GM18873 (cell line): Measurements from ENCODE around the gene CTPS1.

Experiments used
- ATAC-seq: cut with Tn5 transposase; IDR thresholded peaks from one replicate; pipeline ENCODE4 v1.9.1; 2021; ENCODE audit warnings: mild to moderate bottlenecking, moderate library complexity, moderate number of reproducible peaks; ENCODE audit not compliant: unreplicated experiment, low FRiP score

Gene CTPS1

DNA sequence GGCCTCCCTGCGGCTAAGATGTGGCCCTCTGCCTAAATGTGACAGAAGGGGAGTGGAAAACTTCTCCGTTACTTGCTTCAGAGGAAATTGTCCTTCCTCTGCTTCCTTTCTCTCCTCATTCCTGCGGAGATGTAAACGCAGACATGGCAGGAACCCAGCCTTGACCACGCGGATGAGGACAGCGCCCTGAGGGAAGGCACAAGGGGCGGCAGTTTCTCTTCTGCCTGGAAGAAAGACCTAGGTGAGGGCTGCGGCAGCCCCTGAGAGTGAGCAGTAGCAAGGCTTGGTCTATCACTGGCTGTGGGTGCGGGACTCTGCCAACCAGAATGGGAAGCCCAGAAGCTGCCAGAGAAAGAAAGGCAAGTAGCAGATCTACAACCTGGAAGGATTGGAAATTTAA is 14.0 kb upstream of the CTPS1 start:
- ATAC-seq, result no peak

DNA sequence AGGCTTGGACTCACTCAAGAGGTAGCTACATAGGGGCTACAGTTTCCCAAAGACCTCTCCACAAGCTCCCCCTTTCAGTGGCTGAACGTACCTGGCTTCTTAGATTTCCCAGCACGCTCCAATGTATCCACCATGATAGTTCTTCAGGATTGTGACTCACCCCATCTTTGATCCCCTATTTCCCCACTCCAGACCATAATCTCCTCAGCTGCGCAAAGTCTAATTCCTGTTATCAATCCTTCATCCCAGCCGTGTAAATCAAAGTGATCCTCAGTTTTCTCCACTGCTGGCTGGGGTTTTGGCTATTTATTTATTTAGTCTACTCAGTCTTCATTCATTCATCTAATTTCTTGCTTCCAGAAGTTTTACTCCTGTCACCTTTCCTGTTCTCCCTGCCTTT is 13.1 kb upstream of the CTPS1 start:
- no peak for ATAC-seq

DNA sequence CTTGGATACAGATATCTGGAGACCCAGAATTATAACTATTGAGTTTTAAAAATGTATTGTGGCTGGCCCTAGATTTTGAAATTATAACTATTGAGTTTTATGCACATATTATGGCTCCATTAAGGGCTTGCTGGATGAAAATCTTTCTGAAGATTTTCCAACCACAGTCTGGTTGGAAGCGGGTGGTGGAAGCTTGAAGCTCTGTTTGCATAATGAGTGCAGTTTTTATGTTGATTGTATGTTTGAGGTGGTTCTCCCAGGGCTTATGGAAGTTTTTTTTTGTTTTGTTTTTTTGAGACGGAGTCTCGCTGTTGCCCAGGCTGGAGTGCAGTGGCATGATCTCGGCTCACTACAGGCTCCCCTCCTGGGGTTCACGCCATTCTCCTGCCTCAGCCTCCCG is 10.1 kb upstream of the CTPS1 start:
- ATAC-seq, result no peak

DNA sequence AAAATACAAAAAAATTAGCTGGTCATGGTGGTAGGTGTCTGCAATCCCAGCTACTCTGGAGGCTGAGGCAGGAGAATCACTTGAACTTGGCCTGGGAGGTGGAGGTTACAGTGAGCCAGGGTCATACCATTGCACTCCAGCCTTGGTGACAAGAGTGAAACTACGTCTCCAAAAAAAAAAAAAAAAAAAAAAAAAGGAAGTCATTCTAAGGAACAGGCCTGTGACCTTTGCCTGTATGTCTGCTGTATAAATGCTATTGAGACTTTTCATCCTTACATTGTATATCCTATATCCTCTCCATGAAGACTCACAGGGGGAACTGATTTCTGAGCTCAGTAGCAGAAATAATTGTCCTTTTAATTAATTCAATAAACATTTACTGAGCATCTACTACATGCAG is 7.5 kb upstream of the CTPS1 start:
- no peak for ATAC-seq

DNA sequence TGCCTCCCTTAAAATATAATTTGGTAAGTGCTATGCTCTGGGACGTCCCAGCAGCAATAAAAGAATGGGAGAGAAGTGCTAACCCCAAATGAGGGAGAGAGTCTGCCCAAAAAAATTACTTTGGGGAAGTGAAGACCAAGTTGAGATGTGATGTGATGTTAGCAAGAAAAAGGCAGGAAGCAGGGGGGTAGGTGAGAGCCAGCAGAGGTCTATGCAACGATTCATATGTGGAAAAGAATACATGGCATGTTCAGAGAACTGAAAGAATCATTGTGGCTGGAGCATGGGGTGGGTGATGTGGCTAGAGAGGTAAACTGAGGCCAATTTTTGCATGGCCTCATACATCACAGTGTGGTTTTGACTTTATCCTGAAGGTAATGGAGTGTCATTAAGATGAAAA is 5.6 kb upstream of the CTPS1 start:
- no peak for ATAC-seq

DNA sequence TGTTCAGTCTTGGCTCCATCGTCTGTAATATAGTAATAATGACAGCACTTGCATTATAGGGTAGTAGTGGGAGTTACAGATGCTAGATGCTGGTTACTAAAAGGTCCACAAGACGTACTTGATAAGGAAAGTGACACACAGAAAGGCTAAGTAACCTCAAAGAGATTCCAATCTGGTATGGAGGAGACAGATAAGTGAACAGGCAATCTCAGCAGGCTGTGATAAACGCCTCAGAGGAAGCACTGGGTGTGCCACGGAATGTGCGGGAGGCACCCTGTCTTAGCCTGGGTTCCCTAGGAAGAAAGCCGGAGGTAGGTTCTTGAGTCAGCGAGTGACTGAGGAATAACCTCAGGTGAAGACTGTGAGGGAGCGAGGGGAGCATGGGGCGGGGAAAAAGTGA is 4.6 kb upstream of the CTPS1 start:
- no peak for ATAC-seq

DNA sequence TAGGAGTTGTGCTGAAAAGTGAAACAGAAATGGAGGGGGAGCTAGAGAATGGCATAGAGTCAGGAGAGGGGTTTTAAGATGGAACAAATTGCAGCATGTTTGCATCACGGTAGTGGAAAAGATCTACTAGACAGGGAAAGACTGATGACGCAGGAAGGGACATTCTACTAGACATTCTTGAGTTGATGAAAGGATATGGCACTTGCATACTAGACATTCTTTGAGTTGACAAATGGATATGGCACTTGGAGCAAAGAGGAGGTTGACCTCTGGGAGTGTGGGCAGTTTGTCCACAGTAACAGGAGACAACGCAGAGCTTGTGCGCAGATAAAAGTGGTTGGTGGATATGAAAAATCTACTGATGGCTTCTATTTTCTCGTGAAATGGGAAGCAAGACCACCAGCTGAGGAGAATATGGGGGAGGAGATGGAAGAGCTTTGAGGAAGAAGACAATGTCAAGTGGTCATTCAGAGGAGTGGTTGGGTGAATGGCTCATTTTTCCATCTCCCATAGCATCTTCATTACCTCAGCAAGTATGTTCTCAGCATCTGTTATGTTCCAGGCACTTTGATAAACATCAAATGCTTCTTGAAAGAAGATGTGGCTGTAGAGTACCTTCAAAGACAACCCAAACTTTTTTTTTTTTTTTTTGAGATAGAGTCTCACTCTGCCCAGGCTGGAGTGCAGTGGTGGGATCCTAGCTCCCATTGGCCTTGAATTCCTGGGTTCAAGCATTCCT is 2.4 kb upstream of the CTPS1 start:
- ATAC-seq, result no peak

DNA sequence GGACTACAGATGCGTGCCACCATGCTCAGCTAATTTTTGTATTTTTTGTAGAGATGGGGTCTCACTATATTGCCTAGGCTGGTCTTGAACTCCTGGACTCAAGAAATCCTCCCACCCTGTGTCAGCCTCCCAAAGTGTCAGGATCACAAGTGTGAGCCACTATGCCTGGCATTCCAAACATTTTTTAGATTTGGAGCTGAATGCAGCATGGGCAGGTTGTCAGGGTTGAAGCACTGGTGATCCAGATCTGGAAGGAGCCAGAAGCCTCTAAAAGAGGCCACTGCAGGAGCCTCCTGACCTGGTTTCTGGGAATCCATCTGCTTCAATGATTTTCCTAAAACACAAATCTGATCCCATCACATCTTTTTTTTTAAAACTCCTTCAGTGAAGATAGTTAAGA is 1.8 kb upstream of the CTPS1 start:
- ATAC-seq, result no peak

DNA sequence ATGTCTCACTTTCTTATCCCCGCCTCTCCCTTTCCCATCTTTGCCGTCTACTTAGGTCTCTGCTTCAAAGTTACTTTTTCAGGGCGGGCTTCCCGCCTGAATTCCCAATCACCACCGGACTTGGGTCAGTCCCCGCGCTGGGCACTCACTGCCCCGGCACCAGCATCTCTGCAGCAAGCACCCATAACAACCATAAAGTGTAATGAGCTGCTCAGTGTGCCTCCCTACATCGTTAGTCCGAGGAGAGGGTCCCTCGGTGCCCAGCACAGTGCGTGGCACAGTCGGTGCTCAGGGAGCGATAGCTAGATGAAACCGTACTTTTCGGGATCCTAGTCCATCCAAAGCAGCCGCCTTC is 633 bp upstream of the CTPS1 start:
- no peak for ATAC-seq

DNA sequence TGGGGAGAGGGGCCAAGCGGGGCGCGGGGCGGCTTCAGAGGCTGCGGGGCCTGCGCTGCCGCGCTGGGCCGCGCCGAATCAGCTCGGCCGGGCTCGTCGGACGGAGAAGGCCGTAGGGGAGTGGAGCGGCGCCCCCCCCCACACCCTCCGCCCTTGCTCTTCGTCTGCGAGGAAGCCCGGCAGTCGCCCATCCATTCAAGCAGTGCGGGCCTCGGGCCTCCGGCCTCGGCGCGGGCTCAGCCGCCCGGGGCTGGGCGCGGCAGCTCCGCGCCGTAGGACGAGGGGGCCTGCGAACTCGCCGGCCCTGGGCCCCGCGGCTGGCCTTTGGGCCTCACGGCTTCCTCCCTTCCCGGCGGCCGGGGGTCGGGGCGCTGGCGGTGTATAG is 564 bp downstream of the CTPS1 start:
- ATAC-seq, result peak; percentile 19

DNA sequence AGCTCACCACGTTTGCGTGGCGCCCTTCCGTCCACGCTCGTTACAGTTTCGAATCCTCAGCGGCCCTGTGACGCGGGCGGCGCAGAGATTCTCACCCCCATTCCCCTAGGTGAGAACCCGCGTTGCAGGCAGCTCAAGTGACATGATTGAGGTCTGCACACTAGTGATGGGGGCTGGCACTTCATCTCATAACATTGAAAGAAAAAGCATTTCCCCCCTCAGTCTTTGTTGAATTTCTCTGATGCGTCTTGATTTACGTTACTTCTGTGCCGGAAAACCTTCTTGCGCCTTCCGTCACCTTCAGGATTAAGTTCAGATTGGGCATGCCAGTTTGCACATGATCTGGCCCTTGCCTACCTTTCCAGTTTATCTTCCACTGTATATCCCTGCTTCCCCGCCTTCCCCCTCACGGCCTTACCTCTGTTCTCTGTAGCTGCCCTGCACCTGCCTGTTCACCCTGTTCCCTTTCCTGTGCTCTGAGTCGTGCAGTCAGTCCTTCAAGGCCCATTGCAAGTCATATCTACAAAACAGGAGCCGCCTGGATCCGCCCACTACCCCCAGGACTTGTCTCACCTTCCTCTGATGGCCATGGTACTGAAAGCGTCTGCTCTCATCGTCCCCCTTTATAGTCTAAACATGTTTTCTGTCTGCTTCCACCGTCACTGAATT is 1.1 kb downstream of the CTPS1 start:
- ATAC-seq, result no peak

DNA sequence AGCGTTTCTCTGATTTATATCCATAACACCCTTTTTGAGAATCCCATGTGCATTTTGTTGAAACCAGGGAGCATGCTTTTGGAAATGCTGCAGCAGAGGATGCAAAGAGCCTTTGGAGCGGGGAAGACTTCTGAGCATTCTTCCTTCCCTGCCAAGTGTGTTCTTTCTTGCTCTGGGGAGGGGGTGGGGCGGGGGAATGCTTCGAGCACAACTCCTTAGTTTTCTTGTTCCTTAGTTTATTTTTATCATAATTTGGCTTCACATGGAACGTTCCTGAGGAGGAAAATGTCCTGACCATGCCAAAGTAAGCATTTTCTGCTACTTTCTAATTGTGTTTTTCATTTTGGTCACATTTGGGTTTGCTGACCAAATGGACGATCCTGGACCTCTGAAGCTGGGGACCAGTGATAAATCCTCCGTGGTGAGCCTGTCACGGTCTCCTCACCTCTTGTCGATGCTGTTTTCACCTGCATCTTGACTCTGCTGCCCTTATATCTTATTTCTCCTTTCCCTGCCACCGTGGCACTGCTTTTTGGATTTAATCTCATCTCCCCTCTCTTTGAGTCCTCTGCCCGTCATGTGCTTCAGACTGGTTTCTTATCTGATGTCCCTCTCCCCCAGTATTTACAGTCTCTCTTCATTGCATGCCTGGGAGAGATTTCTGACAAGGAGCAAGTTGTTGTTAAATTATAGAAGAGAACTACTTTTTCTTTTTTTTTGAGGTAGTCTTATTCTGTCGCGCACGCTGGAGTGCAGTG is 2.4 kb downstream of the CTPS1 start:
- no peak for ATAC-seq

DNA sequence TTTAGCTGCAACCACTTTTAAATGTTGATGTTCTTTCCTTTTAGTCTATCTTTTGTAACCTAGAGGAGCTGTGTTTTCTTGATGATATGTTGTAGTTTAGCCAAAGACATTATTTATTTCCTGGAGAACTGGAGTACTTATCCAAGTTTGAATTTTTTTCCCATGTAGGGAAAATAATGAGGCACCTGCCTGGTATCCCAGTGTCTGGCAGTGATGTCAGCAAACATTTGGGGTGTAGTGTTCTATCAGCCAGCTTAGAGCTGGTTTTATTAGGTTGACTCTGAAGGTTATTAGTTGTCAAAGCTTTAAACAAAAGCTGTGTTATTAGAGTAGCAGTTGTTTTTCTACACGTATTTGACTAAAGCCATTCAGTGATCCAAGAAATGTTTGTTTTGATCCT is 3.2 kb downstream of the CTPS1 start:
- ATAC-seq, result no peak

DNA sequence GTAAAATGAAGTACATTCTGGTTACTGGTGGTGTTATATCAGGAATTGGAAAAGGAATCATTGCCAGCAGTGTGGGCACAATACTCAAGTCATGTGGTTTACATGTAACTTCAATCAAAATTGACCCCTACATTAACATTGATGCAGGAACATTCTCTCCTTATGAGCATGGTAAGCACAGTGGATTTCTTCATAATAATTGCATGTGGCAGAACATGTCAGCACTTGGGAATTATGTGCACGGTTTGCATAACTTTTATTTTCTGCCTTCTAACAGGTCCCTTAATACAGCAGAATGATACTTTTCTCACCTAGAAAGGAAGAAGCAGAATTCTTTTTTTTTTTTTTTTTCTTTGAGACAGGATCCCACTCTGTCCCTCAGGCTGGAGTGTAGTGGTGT is 3.8 kb downstream of the CTPS1 start:
- ATAC-seq, result no peak

DNA sequence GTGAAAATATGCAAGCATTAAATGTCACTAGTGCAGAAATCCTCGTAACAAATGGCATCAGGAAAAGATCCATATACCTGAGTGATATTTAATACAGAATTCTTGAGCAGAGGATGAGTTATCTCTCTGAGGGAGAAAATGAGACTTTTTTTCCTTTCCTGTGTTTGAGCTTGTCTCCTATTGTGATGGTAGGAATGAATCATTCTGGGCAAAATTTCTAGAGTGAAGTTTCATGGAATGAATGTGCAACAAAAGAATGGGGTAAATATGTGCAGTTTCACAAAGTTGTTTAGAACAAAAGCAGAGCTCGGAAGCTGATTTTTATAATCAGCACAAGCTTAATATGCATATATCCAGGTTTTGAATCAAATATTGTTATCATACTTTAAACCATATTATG is 4.6 kb downstream of the CTPS1 start:
- no peak for ATAC-seq

DNA sequence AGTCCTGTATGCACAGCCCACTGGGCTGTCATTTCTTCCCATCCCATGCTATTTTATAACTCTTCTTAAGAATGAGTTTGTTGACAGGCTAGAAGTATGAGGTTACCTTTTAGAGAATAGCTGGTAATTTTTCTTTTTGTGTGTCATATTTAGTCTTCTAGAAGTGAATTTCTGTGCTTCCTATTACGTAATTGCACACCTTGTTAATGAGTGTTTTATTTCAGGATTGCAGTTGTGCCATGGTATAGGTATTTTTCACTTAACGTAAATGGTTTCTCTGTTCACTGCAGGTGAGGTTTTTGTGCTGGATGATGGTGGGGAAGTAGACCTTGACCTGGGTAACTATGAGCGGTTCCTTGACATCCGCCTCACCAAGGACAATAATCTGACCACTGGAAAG is 5.0 kb downstream of the CTPS1 start:
- ATAC-seq, result no peak

DNA sequence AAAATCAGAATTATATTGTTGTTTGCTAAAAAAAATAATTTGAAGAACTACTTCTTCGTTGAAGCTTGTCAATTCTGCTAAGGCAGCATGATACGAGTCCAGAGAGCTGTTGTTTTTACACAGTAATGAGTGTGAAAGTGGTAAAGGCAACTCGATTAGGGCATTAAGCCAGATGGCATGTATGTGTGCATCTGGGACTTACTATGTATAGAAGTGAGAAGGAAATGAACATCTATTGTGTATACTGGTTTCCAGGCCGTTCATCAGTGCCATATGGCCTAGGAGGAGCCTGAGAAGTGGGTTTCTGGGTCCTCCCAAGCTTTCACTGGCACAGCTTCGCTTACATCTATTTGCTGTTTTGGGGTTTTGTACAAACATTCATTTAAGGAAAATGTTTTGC is 5.7 kb downstream of the CTPS1 start:
- no peak for ATAC-seq

DNA sequence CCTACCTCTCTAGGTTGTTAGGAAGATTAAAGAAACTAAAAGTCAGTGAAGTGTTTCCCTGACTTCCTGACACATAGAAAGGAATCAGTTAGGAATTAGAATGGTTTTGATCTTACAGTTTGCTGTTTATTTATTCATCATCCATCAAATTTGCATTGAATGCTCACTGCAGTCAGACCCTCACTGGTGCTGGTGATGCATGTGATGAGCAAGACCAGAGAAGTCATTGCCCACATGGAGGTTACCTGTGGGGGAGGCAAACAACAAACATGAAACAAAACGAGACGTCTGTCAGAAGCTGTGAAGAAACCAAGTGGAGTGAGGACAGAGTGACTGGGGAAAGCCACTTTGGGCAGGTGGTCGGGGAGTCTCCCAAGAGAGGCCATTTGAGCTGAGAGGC is 6.4 kb downstream of the CTPS1 start:
- ATAC-seq, result no peak

DNA sequence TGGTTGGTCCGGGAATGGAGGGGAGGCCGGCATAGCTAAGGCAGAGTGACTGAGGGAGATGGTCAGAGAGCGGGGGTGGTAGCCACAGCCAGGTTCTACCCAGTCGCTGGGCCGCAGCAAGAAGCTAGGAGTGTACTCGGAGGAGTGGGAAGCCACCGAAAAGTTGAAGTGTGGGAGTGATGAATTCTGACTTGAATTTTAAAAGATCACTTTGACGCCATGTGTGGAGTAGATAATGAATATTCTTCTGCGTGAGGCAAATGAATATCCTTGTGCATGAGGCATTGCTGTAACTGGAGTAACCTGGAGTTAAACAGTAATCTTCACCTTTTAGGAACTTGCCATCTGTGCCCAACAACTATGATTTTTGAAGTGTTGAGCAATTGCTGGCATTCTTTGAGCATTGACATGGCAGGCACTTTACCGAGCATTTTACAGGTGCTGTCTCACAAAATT is 6.9 kb downstream of the CTPS1 start:
- ATAC-seq, result no peak

DNA sequence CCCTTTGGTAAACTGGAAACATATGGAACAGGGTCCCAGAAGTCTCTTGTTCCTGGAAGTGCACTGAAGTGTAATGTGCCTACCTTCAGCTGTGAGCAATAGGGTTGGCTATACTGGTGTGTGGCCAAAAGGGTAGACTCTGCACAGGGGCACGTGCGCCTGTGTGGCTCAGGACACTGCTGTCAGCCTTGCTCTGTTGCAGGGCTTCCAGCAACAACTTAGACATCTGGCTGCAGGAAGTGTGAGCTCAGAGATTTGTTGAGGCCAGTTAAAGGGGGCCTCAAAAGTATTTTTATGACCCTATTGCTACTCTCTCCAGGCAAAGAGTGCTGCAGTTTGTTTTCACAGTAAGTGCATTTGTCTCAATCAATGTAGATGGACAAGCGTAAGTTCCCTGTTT is 7.5 kb downstream of the CTPS1 start:
- ATAC-seq, result no peak

DNA sequence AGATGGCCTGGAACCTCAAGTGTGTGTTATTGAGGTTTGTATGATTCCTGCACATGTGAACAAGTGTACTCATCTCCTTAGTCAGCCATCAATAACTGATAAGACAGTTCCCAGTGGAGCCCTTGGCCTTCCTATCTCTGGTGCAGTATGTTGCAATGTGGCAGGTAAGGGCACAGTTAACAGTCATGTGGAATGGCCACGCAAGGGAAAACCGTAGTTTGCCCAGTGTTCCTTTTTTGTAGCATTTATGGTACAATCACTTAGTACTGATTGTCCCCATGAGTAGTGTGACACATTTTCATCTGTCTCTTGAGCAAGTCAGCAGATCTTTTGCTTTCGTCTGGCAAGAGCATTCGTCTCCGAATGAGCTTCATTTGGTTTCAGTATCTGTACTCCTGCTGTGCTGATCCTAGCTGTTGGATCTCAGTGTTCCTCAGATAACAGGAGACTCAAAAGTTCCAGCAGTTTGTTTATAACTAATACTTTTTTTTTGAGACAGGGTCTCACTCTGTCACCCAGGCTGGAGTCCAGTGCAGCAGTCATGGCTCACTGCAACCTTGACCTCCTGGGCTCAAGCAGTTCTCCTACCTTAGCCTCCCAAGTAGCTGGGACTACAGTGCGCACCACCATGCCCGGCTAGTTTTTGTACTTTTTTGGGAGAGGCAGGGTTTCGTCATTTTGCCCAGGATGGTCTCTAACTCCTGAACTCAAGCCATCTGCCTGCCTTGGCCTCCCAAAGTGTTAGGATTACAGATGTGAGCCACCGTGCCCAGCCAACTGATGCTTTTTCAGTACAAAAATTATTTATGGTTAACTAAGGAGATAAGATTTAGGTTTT is 8.2 kb downstream of the CTPS1 start:
- ATAC-seq, result no peak
